ENCODE data around the gene MOSPD3. TPM values are rescaled to one million over a fixed set of nuclear protein-coding genes. Genes with fewer than 3 reads are reported as not detected.

The MOSPD3 gene
- total and polyA plus RNA-seq, 2 of the 13 experiments (the other 11 are each of a cell fraction or from before 2014, with no cell fraction given), result 7.6 to 8.8 TPM

GRCh38 chr7:100563809-100564400, 48.4 kb upstream of the MOSPD3 start (continued):
- TF ChIP-seq GATAD1 (CRISPR knock-in tag; IDR thresholded peaks at IDR 0.05) (no peak), JUN (CRISPR knock-in tag; IDR thresholded peaks at IDR 0.05) (no peak), ASH2L (IDR thresholded peaks at IDR 0.05; ENCODE audit: insufficient read length, low read depth, low read length) (peak; percentile 42), DNMT1 (CRISPR knock-in tag; IDR thresholded peaks at IDR 0.05) (0 out of 2 replicates have a peak, but pooled peaks have one; percentile 35), FOXO4 (CRISPR knock-in tag; conservative IDR thresholded peaks at IDR 0.05) (no peak), ZNF331 (CRISPR knock-in tag; IDR thresholded peaks at IDR 0.05) (no peak), JARID2 (CRISPR knock-in tag; IDR thresholded peaks at IDR 0.05; ENCODE audit: insufficient replicate concordance) (no peak), SAFB2 (CRISPR knock-in tag; IDR thresholded peaks at IDR 0.05; ENCODE audit: borderline replicate concordance, low read depth) (no peak), ZBTB10 (CRISPR knock-in tag; IDR thresholded peaks at IDR 0.05; ENCODE audit: borderline replicate concordance) (0 out of 2 replicates have a peak, but pooled peaks have one; percentile 35), BORCS8-MEF2B (CRISPR knock-in tag; IDR thresholded peaks at IDR 0.05) (peak; percentile 62), ZNF580 (CRISPR knock-in tag; IDR thresholded peaks at IDR 0.05; ENCODE audit: borderline replicate concordance, low read depth) (no peak), SNAPC5 (CRISPR knock-in tag; IDR thresholded peaks at IDR 0.05; ENCODE audit: borderline replicate concordance) (no peak), RNF2 (conservative IDR thresholded peaks at IDR 0.05; ENCODE audit: low read depth) (no peak), RFXANK (CRISPR knock-in tag; IDR thresholded peaks at IDR 0.05) (no peak), CTCF (CRISPR knock-in tag; IDR thresholded peaks at IDR 0.05) (peak; percentile 82), GRHL1 (CRISPR knock-in tag; conservative IDR thresholded peaks at IDR 0.05) (no peak), ZNF644 (CRISPR knock-in tag; IDR thresholded peaks at IDR 0.05; ENCODE audit: low read depth) (no peak), THRA (CRISPR knock-in tag; IDR thresholded peaks at IDR 0.05; ENCODE audit: borderline replicate concordance) (no peak), AGO2 (optimal IDR thresholded peaks at IDR 0.05; ENCODE audit: low read depth, low read length) (peak; percentile 96)
